Skeletal muscle satellite cell (primary cell): Measurements from ENCODE around the gene ZEB1.

Source experiments
- H3K27me3 ChIP-seq: 2 replicates; pipeline ENCODE4 v1.7.0; 2013; ENCODE audit warnings: low read length; ENCODE audit not compliant: control insufficient read depth, insufficient read depth
- H3K36me3 ChIP-seq: 2 replicates; pipeline ENCODE4 v1.7.0; 2013; ENCODE audit warnings: mild to moderate bottlenecking, control low read depth, low read length; ENCODE audit not compliant: insufficient read depth
- H3K4me1 ChIP-seq: 2 replicates; pipeline ENCODE4 v1.7.0; 2013; ENCODE audit warnings: low read length; ENCODE audit not compliant: control insufficient read depth, insufficient read depth
- H3K4me2 ChIP-seq: 2 replicates; pipeline ENCODE4 v1.7.0; 2013; ENCODE audit warnings: mild to moderate bottlenecking, low read length
- H3K4me3 ChIP-seq: 2 replicates; pipeline ENCODE4 v1.7.0; 2013; ENCODE audit warnings: low read length
- H3K9ac ChIP-seq: 2 replicates; pipeline ENCODE4 v1.7.0; 2013; ENCODE audit warnings: mild to moderate bottlenecking, low read depth, low read length, moderate library complexity
- H3K9me3 ChIP-seq: replicated peaks from 2 replicates; pipeline ENCODE4 v1.7.0; 2013; ENCODE audit warnings: mild to moderate bottlenecking, control low read depth, low read length

ZEB1 gene

GRCh38 chr10:31319602-31320549 lies 860 bp downstream of the ZEB1 start:
- Histone ChIP-seq H3K36me3 (no peaks in the 10 kb centered on the region), H3K9ac (peak overlapping the region; percentile 94), H3K9me3 (no peaks in the 10 kb centered on the region), H3K27me3 (no peaks in the 10 kb centered on the region), H3K4me3 (peak overlapping the region; percentile 83), H3K4me1 (peaks cover 53% of the 10 kb centered on the region), H3K4me2 (peak overlapping the region; percentile 94)

- Histone ChIP-seq H3K4me1 (peaks cover 46% of the 10 kb centered on the region), H3K4me3 (peak overlapping the region; percentile 83), H3K36me3 (no peaks in the 10 kb centered on the region), H3K4me2 (peak overlapping the region; percentile 94), H3K9ac (peak overlapping the region; percentile 94), H3K9me3 (no peaks in the 10 kb centered on the region), H3K27me3 (no peaks in the 10 kb centered on the region)
These were observed 1.7 kb downstream of the ZEB1 start for GRCh38 chr10:31320550-31321211.

- H3K4me1 ChIP-seq = peaks cover 41% of the 10 kb centered on the region
These were observed 2.5 kb downstream of the ZEB1 start for GRCh38 chr10:31321396-31321941.

GRCh38 chr10:31322647-31323046 lies 3.6 kb downstream of the ZEB1 start:
- Histone ChIP-seq H3K27me3 (no peaks in the 10 kb centered on the region), H3K9ac (no peak overlapping the region), H3K4me1 (peaks cover 29% of the 10 kb centered on the region), H3K4me2 (peak overlapping the region; percentile 94), H3K9me3 (no peaks in the 10 kb centered on the region), H3K4me3 (peak overlapping the region; percentile 83), H3K36me3 (no peaks in the 10 kb centered on the region)

More at GRCh38 chr10:31321396-31321941, 2.5 kb downstream of the ZEB1 start:
- no peaks in the 10 kb centered on the region for H3K36me3 ChIP-seq
- no peaks in the 10 kb centered on the region for H3K27me3 ChIP-seq
- H3K9me3 ChIP-seq = no peaks in the 10 kb centered on the region
- H3K9ac ChIP-seq = peak overlapping the region; percentile 94
- H3K4me3 ChIP-seq = peak overlapping the region; percentile 83
- peak overlapping the region; percentile 94 for H3K4me2 ChIP-seq

GRCh38 chr10:31340343-31340742 lies 21.3 kb downstream of the ZEB1 start:
- H3K9me3 ChIP-seq = no peaks in the 10 kb centered on the region

GRCh38 chr10:31341552-31341951 lies 22.5 kb downstream of the ZEB1 start:
- peaks cover 28% of the 10 kb centered on the region for H3K4me1 ChIP-seq

More at GRCh38 chr10:31340343-31340742, 21.3 kb downstream of the ZEB1 start:
- Histone ChIP-seq H3K36me3 (peaks cover 4% of the 10 kb centered on the region), H3K27me3 (no peaks in the 10 kb centered on the region), H3K4me3 (no peak overlapping the region), H3K4me2 (no peak overlapping the region), H3K9ac (no peak overlapping the region), H3K4me1 (peaks cover 20% of the 10 kb centered on the region)

GRCh38 chr10:31343009-31343408 lies 24.0 kb downstream of the ZEB1 start:
- Histone ChIP-seq H3K9me3 (no peaks in the 10 kb centered on the region), H3K4me3 (no peak overlapping the region), H3K4me2 (peak overlapping the region; percentile 55), H3K36me3 (peaks cover 4% of the 10 kb centered on the region), H3K27me3 (no peaks in the 10 kb centered on the region), H3K9ac (no peak overlapping the region), H3K4me1 (peaks cover 28% of the 10 kb centered on the region)

More at GRCh38 chr10:31341552-31341951, 22.5 kb downstream of the ZEB1 start:
- Histone ChIP-seq H3K36me3 (peaks cover 4% of the 10 kb centered on the region), H3K4me2 (no peak overlapping the region), H3K27me3 (no peaks in the 10 kb centered on the region), H3K4me3 (no peak overlapping the region), H3K9me3 (no peaks in the 10 kb centered on the region), H3K9ac (no peak overlapping the region)

- H3K4me3 ChIP-seq = no peak overlapping the region
These were observed 24.5 kb downstream of the ZEB1 start for GRCh38 chr10:31343551-31343950.

GRCh38 chr10:31345886-31346285 lies 26.9 kb downstream of the ZEB1 start:
- Histone ChIP-seq H3K9me3 (no peaks in the 10 kb centered on the region), H3K9ac (no peak overlapping the region), H3K4me2 (no peak overlapping the region), H3K36me3 (no peaks in the 10 kb centered on the region), H3K4me1 (peaks cover 21% of the 10 kb centered on the region), H3K27me3 (no peaks in the 10 kb centered on the region), H3K4me3 (no peak overlapping the region)

More at GRCh38 chr10:31343551-31343950, 24.5 kb downstream of the ZEB1 start:
- Histone ChIP-seq H3K36me3 (peaks cover 2% of the 10 kb centered on the region), H3K9me3 (no peaks in the 10 kb centered on the region), H3K9ac (no peak overlapping the region), H3K4me2 (peak overlapping the region; percentile 7), H3K4me1 (peaks cover 28% of the 10 kb centered on the region), H3K27me3 (no peaks in the 10 kb centered on the region)

GRCh38 chr10:31346953-31347352 lies 27.9 kb downstream of the ZEB1 start:
- Histone ChIP-seq H3K4me1 (peaks cover 21% of the 10 kb centered on the region), H3K36me3 (no peaks in the 10 kb centered on the region), H3K9me3 (no peaks in the 10 kb centered on the region), H3K9ac (no peak overlapping the region), H3K27me3 (no peaks in the 10 kb centered on the region), H3K4me3 (no peak overlapping the region), H3K4me2 (no peak overlapping the region)

GRCh38 chr10:31347705-31348104 lies 28.7 kb downstream of the ZEB1 start:
- Histone ChIP-seq H3K9ac (no peak overlapping the region), H3K36me3 (no peaks in the 10 kb centered on the region), H3K4me3 (no peak overlapping the region), H3K4me1 (peaks cover 21% of the 10 kb centered on the region), H3K9me3 (no peaks in the 10 kb centered on the region), H3K27me3 (no peaks in the 10 kb centered on the region), H3K4me2 (no peak overlapping the region)
